Activated gamma-delta T cell (primary cell): ENCODE data around the gene GPR17.

Experiments used
- DNase-seq: peaks from one replicate; lab custom pipeline; 2025; lab: John Stamatoyannopoulos, UW

The GPR17 gene

GRCh38 chr2:127654838-127655175, 8.9 kb downstream of the GPR17 start:
- DNase-seq = no peak

DNA sequence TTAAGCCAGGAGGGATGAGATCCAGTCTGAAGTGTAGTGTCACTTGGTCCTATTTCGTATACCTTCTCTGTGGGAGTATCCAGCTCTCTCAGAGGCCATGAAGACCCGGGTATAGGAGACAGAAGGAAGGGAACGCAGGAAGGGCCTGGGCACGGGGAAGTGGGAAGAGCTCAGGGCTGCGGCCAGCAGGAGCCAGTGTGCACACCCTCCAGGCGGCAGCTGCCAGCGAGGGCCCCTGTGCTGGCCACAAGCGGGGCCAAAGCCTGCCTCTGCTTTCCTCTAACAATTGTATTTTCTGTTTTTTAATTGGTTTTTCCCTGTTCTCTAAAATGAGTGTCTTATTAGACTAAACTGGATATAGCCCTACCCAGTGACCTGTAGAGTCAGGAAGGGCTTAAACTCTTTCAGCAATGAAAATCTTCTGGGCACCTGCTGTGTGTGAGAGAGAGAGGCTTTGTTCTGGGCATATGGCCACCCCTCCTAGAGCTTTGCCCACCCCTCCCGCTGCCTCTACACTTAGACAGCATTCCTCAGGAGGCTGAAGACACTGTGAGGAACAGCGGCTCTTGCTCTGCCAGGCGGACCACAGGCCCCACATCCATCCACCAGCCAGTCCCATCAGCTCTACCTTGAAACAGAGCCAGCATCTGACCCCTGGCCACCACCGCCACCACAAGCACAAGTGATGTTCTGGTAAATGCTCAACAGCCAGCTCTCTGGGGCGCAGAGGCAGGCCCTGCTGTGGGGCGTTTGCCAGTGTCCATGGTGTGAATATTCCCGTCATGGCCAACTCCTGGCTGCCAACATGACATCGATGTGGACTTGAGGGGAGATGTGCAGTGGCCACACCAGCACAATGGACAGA, 9.5 kb downstream of the GPR17 start:
- no peak for DNase-seq

DNA sequence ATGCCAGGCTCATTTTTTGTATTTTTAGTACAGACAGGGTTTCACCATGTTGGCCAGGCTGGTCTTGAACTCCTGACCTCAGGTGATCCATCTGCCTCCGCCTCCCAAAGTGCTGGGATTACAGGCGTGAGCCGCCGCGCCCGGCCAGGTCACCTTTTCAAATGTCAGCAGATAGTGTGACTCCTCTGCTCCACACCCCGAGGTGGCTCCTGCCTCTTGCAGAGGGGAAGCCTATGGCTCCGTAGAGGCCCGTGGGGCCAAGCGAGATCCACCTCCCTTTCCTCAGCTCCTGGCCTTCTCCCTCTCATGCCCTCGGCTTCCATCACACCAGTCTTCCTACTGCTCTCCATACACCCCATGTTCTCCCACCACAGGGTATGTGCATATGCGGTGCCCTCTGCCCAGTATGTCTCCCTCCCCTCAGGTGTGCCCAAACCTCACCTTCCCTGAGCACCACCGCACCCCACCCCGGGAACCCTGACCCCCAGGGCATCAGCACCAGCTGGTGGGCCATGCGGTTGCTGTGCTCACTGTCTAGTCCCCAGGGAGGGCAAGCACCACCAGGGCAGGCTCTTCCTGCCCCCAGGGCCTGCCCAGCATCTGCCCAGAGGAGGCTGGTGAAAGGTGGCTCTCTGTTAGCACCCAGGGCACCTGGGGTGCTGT, 10.7 kb downstream of the GPR17 start:
- no peak for DNase-seq

GRCh38 chr2:127657232-127657595, 11.3 kb downstream of the GPR17 start:
- no peak for DNase-seq

DNA sequence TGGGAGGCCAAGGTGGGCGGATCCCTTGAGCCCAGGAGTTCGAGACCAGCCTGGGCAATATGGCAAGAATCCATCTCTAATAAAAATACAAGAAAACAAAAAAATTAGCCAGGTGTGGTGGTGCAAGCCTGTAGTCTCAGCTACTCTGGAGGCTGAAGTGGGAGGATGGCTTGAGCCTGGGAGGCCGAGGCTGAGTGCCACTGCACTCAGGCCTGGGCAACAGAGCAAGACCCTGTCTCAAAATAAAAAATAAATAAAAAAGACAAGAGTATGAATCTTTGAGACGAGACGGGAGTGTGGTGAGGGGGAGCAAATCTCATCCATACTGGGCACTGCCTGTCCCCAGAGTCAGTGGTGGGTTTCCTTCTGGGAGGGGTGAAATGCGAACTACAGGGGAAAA, 12.2 kb downstream of the GPR17 start:
- no peak for DNase-seq

DNA sequence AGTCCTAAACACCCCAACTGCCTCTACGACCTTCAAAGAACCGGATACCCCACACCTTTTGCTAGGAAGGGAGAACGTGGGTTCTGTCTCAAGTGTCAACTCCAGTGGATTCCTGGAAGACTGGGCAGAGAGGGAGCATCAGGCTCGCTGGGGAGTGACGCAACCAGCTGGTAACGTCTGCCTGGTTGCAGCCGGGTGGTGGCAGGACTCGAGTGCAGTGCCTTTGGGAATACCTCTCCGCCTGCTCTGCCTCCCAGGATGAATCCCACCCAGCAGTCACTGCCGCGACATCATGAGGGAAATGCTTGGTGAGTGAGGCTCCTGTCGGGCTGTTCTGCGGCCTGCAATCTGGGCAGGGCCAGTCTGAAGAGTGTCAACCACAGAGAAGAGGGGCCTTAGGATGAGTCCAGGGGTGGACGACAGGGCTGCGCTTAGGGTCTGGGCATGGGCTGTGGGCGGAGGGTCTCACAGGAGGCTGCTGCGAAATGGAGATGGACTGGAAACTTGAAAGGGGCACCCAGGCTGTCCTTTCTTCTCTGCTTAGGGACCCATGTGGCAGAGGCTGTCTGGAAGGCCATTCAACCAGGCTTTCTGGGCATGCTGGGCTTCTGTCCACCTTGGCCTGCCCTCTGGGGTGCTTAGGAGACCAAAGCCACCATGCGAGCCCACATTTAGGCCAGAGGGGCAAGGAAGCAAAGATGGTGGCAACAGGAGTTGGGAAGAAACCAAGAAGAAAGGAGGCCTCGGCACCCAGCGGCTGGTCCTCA, 12.9 kb downstream of the GPR17 start:
- no peak for DNase-seq

DNA sequence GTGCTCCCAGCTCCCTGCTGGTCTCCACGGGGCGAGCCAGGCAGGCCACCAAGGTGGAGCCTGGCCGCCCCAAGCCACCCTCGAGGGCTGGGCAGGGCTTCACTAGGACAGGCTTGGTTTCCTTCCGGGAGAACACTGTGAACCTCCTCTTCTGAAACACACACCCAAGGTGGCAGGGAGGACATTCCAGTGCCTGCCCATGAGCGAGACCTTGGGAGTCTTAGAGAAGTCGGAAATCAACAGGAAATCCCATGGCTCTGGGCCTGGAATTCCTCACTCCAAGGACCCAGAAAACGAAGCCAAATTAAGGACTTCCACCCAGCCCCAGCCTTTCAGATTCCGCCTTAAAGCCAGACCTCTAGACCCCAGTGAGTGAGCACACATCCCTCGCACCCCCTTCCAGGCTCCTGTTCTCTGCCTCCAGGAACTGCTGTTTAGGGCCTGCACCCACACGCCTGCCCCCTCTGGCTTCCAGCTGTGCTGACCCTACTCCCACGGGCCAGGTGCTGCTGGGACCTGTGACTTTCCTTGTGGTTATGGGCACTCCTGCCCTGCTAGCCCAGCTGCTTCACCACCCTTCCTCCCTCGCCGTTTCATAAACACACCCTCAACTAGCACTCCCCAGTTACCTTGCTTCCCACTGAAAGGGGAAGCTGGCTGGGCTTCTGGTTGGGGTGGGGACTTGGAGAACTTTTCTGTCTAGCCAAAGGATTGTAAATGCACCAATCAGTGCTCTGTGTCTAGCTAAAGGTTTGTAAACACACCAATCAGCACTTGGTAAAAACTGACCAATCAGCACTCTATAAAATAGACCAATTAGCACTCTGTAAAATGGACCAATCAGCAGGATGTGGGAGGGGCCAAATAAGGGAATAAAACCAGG, 13.7 kb downstream of the GPR17 start:
- no peak for DNase-seq

DNA sequence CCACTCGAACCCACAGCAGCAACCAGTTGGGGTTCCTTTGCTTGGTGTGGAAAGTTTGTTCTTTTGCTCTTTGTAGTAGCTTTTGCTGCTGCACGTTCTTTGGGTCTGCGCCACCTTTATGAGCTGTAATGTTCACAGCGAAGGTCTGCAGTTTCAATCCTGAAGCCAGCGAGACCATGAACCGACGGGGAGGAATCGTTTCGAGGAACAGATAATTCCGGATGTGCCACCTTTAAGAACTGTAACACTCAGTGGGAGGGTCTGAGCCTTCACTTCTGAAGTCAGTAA, 14.3 kb downstream of the GPR17 start:
- no peak for DNase-seq

GRCh38 chr2:127661072-127661649, 15.2 kb downstream of the GPR17 start:
- DNase-seq = no peak

GRCh38 chr2:127661949-127662510, 16.1 kb downstream of the GPR17 start:
- DNase-seq = no peak

DNA sequence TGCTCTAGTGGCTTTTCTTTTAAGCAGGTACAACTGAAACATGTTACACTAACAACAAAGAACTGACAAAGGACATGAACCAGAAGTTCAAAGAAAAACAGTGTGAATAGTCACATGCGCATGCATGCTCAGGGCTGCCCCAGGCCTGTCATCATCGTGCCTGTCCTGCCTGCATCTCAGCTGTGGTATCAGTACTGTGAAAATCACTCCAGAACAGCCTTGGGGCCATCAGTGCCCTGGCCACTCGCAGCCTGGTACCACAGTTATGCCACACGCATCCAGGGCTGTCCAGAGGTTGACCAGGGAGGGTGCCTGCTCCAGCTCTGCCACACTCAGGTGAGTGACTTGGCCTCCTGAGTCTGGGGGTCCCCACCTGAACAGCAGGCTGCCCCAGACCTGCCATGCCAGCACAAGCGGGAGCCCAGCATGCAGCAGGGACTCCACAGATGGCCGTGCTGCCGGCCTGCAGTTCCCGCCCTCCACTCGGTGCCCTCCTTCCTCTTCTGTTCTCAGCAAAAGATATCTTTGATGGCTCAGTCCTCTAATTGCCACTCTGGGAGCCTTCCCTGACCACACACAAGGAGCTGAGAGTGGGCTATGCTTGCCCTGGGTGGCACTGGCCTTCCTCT, 17.1 kb downstream of the GPR17 start:
- no peak for DNase-seq

GRCh38 chr2:127663566-127664064, 17.7 kb downstream of the GPR17 start:
- DNase-seq = no peak

- DNase-seq = no peak
Measured at GRCh38 chr2:127664065-127664894, 18.3 kb downstream of the GPR17 start.

DNA sequence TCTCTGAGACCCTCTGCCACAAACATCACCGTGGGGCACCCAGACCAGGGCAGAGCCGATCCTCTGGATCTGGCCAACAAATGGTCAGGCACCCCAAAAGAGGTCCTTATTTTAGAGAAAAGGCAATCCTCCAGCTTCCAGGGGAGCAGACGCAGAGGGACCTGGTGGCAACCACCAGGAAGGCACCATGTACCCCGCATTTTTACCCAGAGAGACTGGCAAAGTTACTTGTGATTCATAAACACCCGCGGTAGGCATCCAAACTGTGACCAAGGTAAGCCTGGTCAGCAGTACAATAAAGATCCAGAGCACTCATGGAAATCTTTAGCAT, 18.9 kb downstream of the GPR17 start:
- no peak for DNase-seq

GRCh38 chr2:127665267-127665893, 19.4 kb downstream of the GPR17 start:
- DNase-seq = no peak

DNA sequence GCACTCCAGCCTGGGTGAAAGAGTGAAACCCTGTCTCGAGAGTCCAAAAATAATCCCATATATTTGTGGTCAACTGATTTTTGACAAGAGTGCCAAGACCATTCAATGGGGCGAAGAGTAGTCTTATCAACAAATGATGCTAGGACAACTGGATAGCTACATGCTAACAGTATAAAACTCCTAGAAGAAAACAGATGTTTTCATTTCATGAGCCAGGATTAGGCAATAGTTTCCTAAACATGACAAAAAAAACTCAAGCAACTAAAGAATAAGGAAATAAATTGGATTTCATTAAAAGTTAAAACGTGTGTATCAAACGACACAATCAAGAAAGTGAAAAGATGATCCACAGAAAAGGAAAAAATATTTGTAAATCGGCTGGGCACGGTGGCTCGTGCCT, 23.1 kb downstream of the GPR17 start:
- DNase-seq = no peak

GRCh38 chr2:127670055-127670956, 24.4 kb downstream of the GPR17 start:
- no peak for DNase-seq

- no peak for DNase-seq
Measured at GRCh38 chr2:127670957-127671290, 25.0 kb downstream of the GPR17 start.
